GM12878 (cell line): ENCODE measurements around the gene ANKS4B. TPM values are rescaled to one million over a fixed set of nuclear protein-coding genes. Genes with fewer than 3 reads are reported as not detected.

Source experiments
- ATAC-seq: fragments of 200-7000 bp; cut with Tn5 transposase; 3 replicates; pipeline ENCODE4 v1.9.1; 2020; ENCODE audit warnings: mild to moderate bottlenecking, moderate library complexity
- BruUV-seq: library from RNA; stranded (reverse); fragments of 400-500 nt; replicated peaks from 2 replicates; lab custom pipeline; 2021; lab: Mats Ljungman, UMichigan
- CTCF ChIA-PET: fragments of 300-600 bp; sonication (Branson Sonifier 250); formaldehyde crosslinking; extraction: SDS; loops from one replicate; lab custom pipeline; 2021; ENCODE audit warnings: inconsistent platforms; lab: Yijun Ruan, JAX
- POLR2A ChIA-PET: fragments of 350-600 bp; formaldehyde crosslinking; extraction: SDS; loops from one replicate; lab custom pipeline; 2021; ENCODE audit warnings: inconsistent platforms; lab: Charles Lee
- RAD21 ChIA-PET: fragments of 300-600 bp; sonication (Branson Sonifier 250); formaldehyde crosslinking; loops from one replicate; lab custom pipeline; 2023; ENCODE audit warnings: antibody characterized with exemption; ENCODE audit not compliant: unreplicated experiment; lab: Charles Lee
- SMC1A ChIA-PET: fragments of 300-600 bp; sonication (Branson Sonifier 250); formaldehyde crosslinking; loops from one replicate; lab custom pipeline; 2023; ENCODE audit not compliant: unreplicated experiment, uncharacterized antibody; lab: Charles Lee
- DNase-seq: peaks from one replicate; pipeline ENCODE4 v3.0.0-alpha.2; 2011; ENCODE audit warnings: low read depth, low spot score
- FAIRE-seq: peaks from 3 replicates; lab custom pipeline; 2011; peaks lifted over from hg19 to GRCh38; lab: Jason Lieb, UNC
- H2AFZ ChIP-seq: 2 replicates; pipeline ENCODE4 v1.6.0; 2011; ENCODE audit warnings: low read depth, low read length, control low read depth; ENCODE audit not compliant: control insufficient read depth
- H3K27ac ChIP-seq: 2 replicates; pipeline ENCODE4 v1.5.1; 2011; ENCODE audit warnings: control low read depth; ENCODE audit not compliant: control insufficient read depth, insufficient read depth
- H3K27me3 ChIP-seq, 2 experiments: replicated peaks in 1 of 2; 2 replicates each; pipeline versions ENCODE4 v1.6.0 to v1.6.1; 2011; ENCODE audit warnings: low read length in 1 of 2; ENCODE audit not compliant: control insufficient read depth in 2 of 2, insufficient read depth in 2 of 2
- H3K36me3 ChIP-seq, 2 experiments: 2 replicates each; pipeline ENCODE4 v1.5.1; 2011; ENCODE audit warnings: low read length in 1 of 2; ENCODE audit not compliant: control insufficient read depth in 2 of 2, insufficient read depth in 2 of 2
- H3K4me1 ChIP-seq: 2 replicates; pipeline ENCODE4 v1.6.1; 2011; ENCODE audit warnings: mild to moderate bottlenecking, low read length, moderate library complexity, mixed read lengths; ENCODE audit not compliant: control insufficient read depth, insufficient read depth
- H3K4me2 ChIP-seq: 2 replicates; pipeline ENCODE4 v1.6.0; 2011; ENCODE audit warnings: control low read depth; ENCODE audit not compliant: control insufficient read depth, insufficient read depth
- H3K4me3 ChIP-seq: fragments of 200-600 bp; sonication (generic); 2 replicates; pipeline ENCODE4 v1.5.1; 2016
- H3K79me2 ChIP-seq: 2 replicates; pipeline ENCODE4 v1.6.0; 2011; ENCODE audit warnings: low read length; ENCODE audit not compliant: control insufficient read depth, insufficient read depth
- H3K9ac ChIP-seq: 2 replicates; pipeline ENCODE4 v1.8.0; 2011; ENCODE audit warnings: low read length, control low read depth, mixed read lengths; ENCODE audit not compliant: control insufficient read depth, insufficient read depth
- H3K9me3 ChIP-seq: replicated peaks from 3 replicates; pipeline ENCODE4 v1.5.1; 2011; ENCODE audit warnings: mild to moderate bottlenecking, low read length; ENCODE audit not compliant: control insufficient read depth, insufficient read depth
- H4K20me1 ChIP-seq: 2 replicates; pipeline ENCODE4 v1.6.0; 2011; ENCODE audit not compliant: control insufficient read depth, insufficient read depth
- BHLHE40 ChIP-seq, 2 experiments: fragments of 450-650 bp in 1 of 2; IDR thresholded peaks; 2 replicates each; pipeline ENCODE4 v1.6.1; 2011 to 2017; ENCODE audit warnings: low read depth in 2 of 2, borderline replicate concordance in 1 of 2, improper control_type of control experiment in 1 of 2, low read length in 1 of 2, mild to moderate bottlenecking in 1 of 2
- BMI1 ChIP-seq: fragments of 450-650 bp; IDR thresholded peaks from 2 replicates; pipeline ENCODE4 v1.6.1; 2016; ENCODE audit warnings: mild to moderate bottlenecking, moderate library complexity, borderline replicate concordance
- DPF2 ChIP-seq: fragments of 450-650 bp; IDR thresholded peaks from 2 replicates; pipeline ENCODE4 v1.6.1; 2017; ENCODE audit warnings: mild to moderate bottlenecking
- EP300 ChIP-seq, 2 experiments: fragments of 150-350 bp in 1 of 2; IDR thresholded peaks; 2 replicates each; pipeline ENCODE4 v1.6.1; 2011 to 2012; ENCODE audit warnings: low read depth in 2 of 2, low read length in 2 of 2, borderline replicate concordance in 1 of 2, improper control_type of control experiment in 1 of 2, inconsistent platforms in 1 of 2; ENCODE audit not compliant: control insufficient read depth in 1 of 2
- FOS ChIP-seq: IDR thresholded peaks from 3 replicates; pipeline ENCODE4 v1.6.1; 2011; ENCODE audit warnings: borderline replicate concordance; ENCODE audit not compliant: insufficient read length; ENCODE audit errors: extremely low read depth
- GABPA ChIP-seq: IDR thresholded peaks from 2 replicates; pipeline ENCODE4 v1.6.1; 2014; ENCODE audit warnings: antibody characterized with exemption, low read depth, mild to moderate bottlenecking, inconsistent platforms
- GATAD2B ChIP-seq: fragments of 450-650 bp; conservative IDR thresholded peaks from 2 replicates; pipeline ENCODE4 v1.6.1; 2017; ENCODE audit warnings: low read depth, mild to moderate bottlenecking, moderate library complexity
- MEF2A ChIP-seq: IDR thresholded peaks from 2 replicates; pipeline ENCODE4 v1.6.1; 2011; ENCODE audit warnings: low read depth, mild to moderate bottlenecking, low read length, moderate library complexity; ENCODE audit not compliant: insufficient read depth
- MYB ChIP-seq: fragments of 150-350 bp; IDR thresholded peaks from 2 replicates; pipeline ENCODE4 v1.6.1; 2014; ENCODE audit warnings: mild to moderate bottlenecking, low read depth, low read length, borderline replicate concordance
- RCOR1 ChIP-seq: conservative IDR thresholded peaks from 2 replicates; pipeline ENCODE4 v1.6.1; 2012; ENCODE audit warnings: low read depth, low read length, improper control_type of control experiment
- RUNX3 ChIP-seq: IDR thresholded peaks from 2 replicates; pipeline ENCODE4 v1.6.1; 2012; ENCODE audit warnings: low read length, inconsistent platforms
- SIN3A ChIP-seq: IDR thresholded peaks from 2 replicates; pipeline ENCODE4 v1.6.1; 2012; ENCODE audit warnings: low read depth, low read length, improper control_type of control experiment
- SMC3 ChIP-seq: IDR thresholded peaks from 2 replicates; pipeline ENCODE4 v1.6.1; 2011; ENCODE audit warnings: low read length, improper control_type of control experiment, borderline replicate concordance
- ZNF24 ChIP-seq: fragments of 450-650 bp; IDR thresholded peaks from 2 replicates; pipeline ENCODE4 v1.6.1; 2017; ENCODE audit warnings: antibody characterized with exemption, mild to moderate bottlenecking
- ZNF274 ChIP-seq: IDR thresholded peaks from one replicate; pipeline ENCODE4 v1.8.0; 2011; ENCODE audit not compliant: insufficient read length, insufficient read depth
- WGBS: methylation state at CpG from one replicate; pipeline ENCODE4 v1.1.6; 2016; ENCODE audit warnings: low lambda C conversion rate; ENCODE audit not compliant: insufficient replicate concordance, insufficient coverage; ENCODE audit errors: missing lambda C conversion rate; 5-methylcytosine and 5-hydroxymethylcytosine counted together
- in situ Hi-C: fragments of 300-500 bp; cut with MboI; formaldehyde crosslinking; loops from 9 replicates; pipeline ENCODE4 v1.14.3; 2018; ENCODE audit warnings: mixed read lengths
- intact Hi-C: fragments of 100-400 bp; cut with micrococcal nuclease; formaldehyde crosslinking; loops from one replicate; pipeline ENCODE4 v1.14.2; 2022; ENCODE audit not compliant: unreplicated experiment
- polyA plus RNA-seq, 11 experiments: library from polyadenylated mRNA; depleted of rRNA in 4 of 11; unstranded in 6 of 11; stranded (reverse) in 5 of 11; fragments of >200 nt; fragmentation: Nextera tagmentation in 4 of 11; fragmentation: Illumina TruSeq in 1 of 11; extraction: Ambion mirVana in 4 of 11; extraction: Trizol in 1 of 11; gene quantifications; 1 replicate in 1 of 11; 2 replicates in 10 of 11; pipeline versions ENCODE4 v1.2.1 to v1.2.3, GENCODE V29; 2011 to 2016; ENCODE audit warnings: inconsistent platforms in 2 of 11, missing spikeins in 2 of 11, low read depth in 1 of 11
- total RNA-seq, 4 experiments: library from RNA; depleted of rRNA in 3 of 4; stranded (reverse); fragments of >200 nt in 3 of 4; fragmentation: Illumina TruSeq in 1 of 4; extraction: Trizol in 1 of 4; gene quantifications; 2 replicates each; pipeline versions ENCODE4 v1.2.1 to v1.2.3, GENCODE V29; 2013 to 2021
- TF ChIP-seq, protein P1 (sequence below): IDR thresholded peaks from 2 replicates; pipeline ENCODE4 v1.6.1; 2012; ENCODE audit warnings: improper control_type of control experiment, low read depth, low read length; ENCODE audit not compliant: insufficient replicate concordance
- TF ChIP-seq, protein P2 (sequence below): IDR thresholded peaks from 2 replicates; pipeline ENCODE4 v1.6.1; 2012; ENCODE audit warnings: low read depth, low read length, improper control_type of control experiment

The ANKS4B gene
- total and polyA plus RNA-seq, 10 of the 15 experiments (the other 5 are each of a cell fraction or from before 2014, with no cell fraction given): 0.01 to 0.11 (median 0.05) TPM; not detected in 6

GRCh38 chr16:21208446-21209230 lies 24.9 kb upstream of the ANKS4B start:
- ChIA-PET CTCF (interaction anchor here (0.6 to 1.2 kb wide), 3 partner anchors 23 to 55 kb away, joined by 3 to 5 read pairs (median 3); no protein-coding TSS in a partner anchor), SMC1A (interaction anchor here (1.0 kb wide), 1 partner anchor 8 kb away, joined by 3 read pairs; no protein-coding TSS in a partner anchor), RAD21 (no interaction called here), POLR2A (no interaction called here)
- DNase-seq (no peak), FAIRE-seq (no peak), ATAC-seq (no peak)
- no peaks in the 10 kb centered on the region; a peak in 1 of 4 replicates for H3K27me3 ChIP-seq
- in situ Hi-C loops: no loop called here
- H3K27ac ChIP-seq: no peak overlapping the region
- no TSS peak for BruUV-seq
- no peaks in the 10 kb centered on the region for H4K20me1 ChIP-seq
- H3K4me2 ChIP-seq: no peak overlapping the region
- H3K9me3 ChIP-seq: no peaks in the 10 kb centered on the region; the same call in 2 of the 3 replicates
- intact Hi-C loops: no loop called here
- H3K4me3 ChIP-seq: no peak overlapping the region
- WGBS: 23% methylated on average over 2 of the region's 2 CpGs
- H3K36me3 ChIP-seq: no peaks in the 10 kb centered on the region
- H3K4me1 ChIP-seq: no peaks in the 10 kb centered on the region
- no peak overlapping the region for H3K9ac ChIP-seq
- no peaks in the 10 kb centered on the region for H3K79me2 ChIP-seq
- no peak overlapping the region for H2AFZ ChIP-seq
- TF ChIP-seq SMC3 (no peak), RUNX3 (no peak), RCOR1 (no peak), MYB (no peak), ZNF24 (no peak), BHLHE40 (IDR thresholded peaks at IDR 0.05; ENCODE audit: borderline replicate concordance in 1 of 2, low read depth in 2 of 2, low read length in 1 of 2) (no peak), ZNF274 (no peak), GATAD2B (no peak), FOS (no peak), GABPA (no peak), BMI1 (no peak), MEF2A (no peak), EP300 (IDR thresholded peaks at IDR 0.05; ENCODE audit: borderline replicate concordance in 1 of 2, control insufficient read depth in 1 of 2, low read depth in 2 of 2, low read length in 2 of 2) (no peak), SIN3A (no peak), DPF2 (no peak)
- TF ChIP-seq, protein P1, sequence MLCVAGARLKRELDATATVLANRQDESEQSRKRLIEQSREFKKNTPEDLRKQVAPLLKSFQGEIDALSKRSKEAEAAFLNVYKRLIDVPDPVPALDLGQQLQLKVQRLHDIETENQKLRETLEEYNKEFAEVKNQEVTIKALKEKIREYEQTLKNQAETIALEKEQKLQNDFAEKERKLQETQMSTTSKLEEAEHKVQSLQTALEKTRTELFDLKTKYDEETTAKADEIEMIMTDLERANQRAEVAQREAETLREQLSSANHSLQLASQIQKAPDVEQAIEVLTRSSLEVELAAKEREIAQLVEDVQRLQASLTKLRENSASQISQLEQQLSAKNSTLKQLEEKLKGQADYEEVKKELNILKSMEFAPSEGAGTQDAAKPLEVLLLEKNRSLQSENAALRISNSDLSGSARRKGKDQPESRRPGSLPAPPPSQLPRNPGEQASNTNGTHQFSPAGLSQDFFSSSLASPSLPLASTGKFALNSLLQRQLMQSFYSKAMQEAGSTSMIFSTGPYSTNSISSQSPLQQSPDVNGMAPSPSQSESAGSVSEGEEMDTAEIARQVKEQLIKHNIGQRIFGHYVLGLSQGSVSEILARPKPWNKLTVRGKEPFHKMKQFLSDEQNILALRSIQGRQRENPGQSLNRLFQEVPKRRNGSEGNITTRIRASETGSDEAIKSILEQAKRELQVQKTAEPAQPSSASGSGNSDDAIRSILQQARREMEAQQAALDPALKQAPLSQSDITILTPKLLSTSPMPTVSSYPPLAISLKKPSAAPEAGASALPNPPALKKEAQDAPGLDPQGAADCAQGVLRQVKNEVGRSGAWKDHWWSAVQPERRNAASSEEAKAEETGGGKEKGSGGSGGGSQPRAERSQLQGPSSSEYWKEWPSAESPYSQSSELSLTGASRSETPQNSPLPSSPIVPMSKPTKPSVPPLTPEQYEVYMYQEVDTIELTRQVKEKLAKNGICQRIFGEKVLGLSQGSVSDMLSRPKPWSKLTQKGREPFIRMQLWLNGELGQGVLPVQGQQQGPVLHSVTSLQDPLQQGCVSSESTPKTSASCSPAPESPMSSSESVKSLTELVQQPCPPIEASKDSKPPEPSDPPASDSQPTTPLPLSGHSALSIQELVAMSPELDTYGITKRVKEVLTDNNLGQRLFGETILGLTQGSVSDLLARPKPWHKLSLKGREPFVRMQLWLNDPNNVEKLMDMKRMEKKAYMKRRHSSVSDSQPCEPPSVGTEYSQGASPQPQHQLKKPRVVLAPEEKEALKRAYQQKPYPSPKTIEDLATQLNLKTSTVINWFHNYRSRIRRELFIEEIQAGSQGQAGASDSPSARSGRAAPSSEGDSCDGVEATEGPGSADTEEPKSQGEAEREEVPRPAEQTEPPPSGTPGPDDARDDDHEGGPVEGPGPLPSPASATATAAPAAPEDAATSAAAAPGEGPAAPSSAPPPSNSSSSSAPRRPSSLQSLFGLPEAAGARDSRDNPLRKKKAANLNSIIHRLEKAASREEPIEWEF: no peak
- TF ChIP-seq, protein P2, sequence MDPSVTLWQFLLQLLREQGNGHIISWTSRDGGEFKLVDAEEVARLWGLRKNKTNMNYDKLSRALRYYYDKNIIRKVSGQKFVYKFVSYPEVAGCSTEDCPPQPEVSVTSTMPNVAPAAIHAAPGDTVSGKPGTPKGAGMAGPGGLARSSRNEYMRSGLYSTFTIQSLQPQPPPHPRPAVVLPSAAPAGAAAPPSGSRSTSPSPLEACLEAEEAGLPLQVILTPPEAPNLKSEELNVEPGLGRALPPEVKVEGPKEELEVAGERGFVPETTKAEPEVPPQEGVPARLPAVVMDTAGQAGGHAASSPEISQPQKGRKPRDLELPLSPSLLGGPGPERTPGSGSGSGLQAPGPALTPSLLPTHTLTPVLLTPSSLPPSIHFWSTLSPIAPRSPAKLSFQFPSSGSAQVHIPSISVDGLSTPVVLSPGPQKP: no peak
